K562 (cell line): ENCODE results near the gene RAX. TPM values are rescaled to one million over a fixed set of nuclear protein-coding genes. Genes with fewer than 3 reads are reported as not detected.

Source experiments
- ATAC-seq: fragments of 200-7000 bp; cut with Tn5 transposase; 3 replicates; pipeline ENCODE4 v1.9.1; 2020; ENCODE audit warnings: moderate library complexity
- BruUV-seq: library from RNA; stranded (reverse); fragments of 400-500 nt; replicated peaks from 2 replicates; lab custom pipeline; 2021; lab: Mats Ljungman, UMichigan
- CTCF ChIA-PET: fragments of 300-600 bp; formaldehyde crosslinking; extraction: SDS; loops from one replicate; lab custom pipeline; 2021; ENCODE audit warnings: low intra/inter-chr PET ratio; lab: Yijun Ruan, JAX
- POLR2A ChIA-PET: fragments of 300-600, 350-650 bp; sonication (Branson Sonifier 250); formaldehyde crosslinking; extraction: SDS; loops from one replicate; lab custom pipeline; 2021; ENCODE audit warnings: antibody characterized with exemption, inconsistent platforms; lab: Yijun Ruan, JAX
- DNase-seq, 4 experiments: peaks; one replicate each; pipeline versions ENCODE4 v3.0.0 to v3.0.0-alpha.2; 2011 to 2018; ENCODE audit warnings: low spot score in 3 of 4, mixed read lengths in 3 of 4; ENCODE audit errors: extremely low read depth in 1 of 4
- FAIRE-seq: peaks from 2 replicates; lab custom pipeline; 2011; peaks lifted over from hg19 to GRCh38; lab: Jason Lieb, UNC
- H2AFZ ChIP-seq: 2 replicates; pipeline ENCODE4 v1.6.0; 2011; ENCODE audit warnings: low read depth, low read length, control low read depth, inconsistent platforms
- H3K27ac ChIP-seq: fragments of 200-600 bp; 3 replicates; pipeline ENCODE4 v1.8.0; 2011; ENCODE audit warnings: low read depth, mild to moderate bottlenecking, control low read depth, inconsistent platforms, low read length, moderate library complexity, mixed read lengths; ENCODE audit errors: extremely low read depth
- H3K27me3 ChIP-seq, 2 experiments: fragments of 300-600 bp in 1 of 2; 2 replicates in 1 of 2; 3 replicates in 1 of 2; pipeline versions ENCODE4 v1.6.0 to v1.8.0; 2011; ENCODE audit warnings: inconsistent platforms in 2 of 2, low read length in 2 of 2, mild to moderate bottlenecking in 1 of 2, mixed read lengths in 1 of 2, moderate library complexity in 1 of 2; ENCODE audit not compliant: control insufficient read depth in 2 of 2, insufficient read depth in 2 of 2
- H3K36me3 ChIP-seq: fragments of 300-600 bp; 3 replicates; pipeline ENCODE4 v1.8.0; 2011; ENCODE audit warnings: mild to moderate bottlenecking, low read length, inconsistent platforms; ENCODE audit not compliant: control insufficient read depth, insufficient read depth
- H3K4me1 ChIP-seq, 2 experiments: fragments of 200-600 bp in 1 of 2; replicated peaks in 1 of 2; 2 replicates in 1 of 2; 3 replicates in 1 of 2; pipeline versions ENCODE4 v1.5.1 to v1.8.0; 2011; ENCODE audit warnings: inconsistent platforms in 2 of 2, low read length in 2 of 2, mild to moderate bottlenecking in 1 of 2, mixed read lengths in 1 of 2, moderate library complexity in 1 of 2; ENCODE audit not compliant: control insufficient read depth in 2 of 2, insufficient read depth in 2 of 2
- H3K4me2 ChIP-seq: 2 replicates; pipeline ENCODE4 v1.6.1; 2011; ENCODE audit warnings: low read length, control low read depth, inconsistent platforms, mixed read lengths; ENCODE audit not compliant: insufficient read depth
- H3K4me3 ChIP-seq: fragments of 200-600 bp; sonication (generic), shearing (Covaris generic); 2 replicates; pipeline ENCODE4 v1.5.1; 2016; ENCODE audit warnings: control low read depth, inconsistent platforms
- H3K79me2 ChIP-seq: fragments of 200-600 bp; 3 replicates; pipeline ENCODE4 v1.8.0; 2011; ENCODE audit warnings: low read length, inconsistent platforms; ENCODE audit not compliant: control insufficient read depth, insufficient read depth
- H3K9ac ChIP-seq, 2 experiments: 2 replicates each; pipeline versions ENCODE4 v1.6.0 to v1.6.1; 2011; ENCODE audit warnings: low read depth in 2 of 2, low read length in 2 of 2, control low read depth in 1 of 2, inconsistent platforms in 1 of 2, mild to moderate bottlenecking in 1 of 2, mixed read lengths in 1 of 2; ENCODE audit not compliant: insufficient read depth in 1 of 2
- H3K9me1 ChIP-seq: one replicate; pipeline ENCODE4 v1.6.0; 2011; ENCODE audit warnings: inconsistent platforms, mild to moderate bottlenecking, low read length, moderate library complexity; ENCODE audit not compliant: control insufficient read depth, insufficient read depth
- H3K9me3 ChIP-seq: replicated peaks from 2 replicates; pipeline ENCODE4 v1.5.1; 2011; ENCODE audit warnings: low read depth, low read length, inconsistent platforms; ENCODE audit not compliant: control insufficient read depth, insufficient read depth
- H4K20me1 ChIP-seq: replicated peaks from 2 replicates; pipeline ENCODE4 v1.6.1; 2011; ENCODE audit warnings: low read length, inconsistent platforms, mixed read lengths; ENCODE audit not compliant: control insufficient read depth, insufficient read depth
- BHLHE40 ChIP-seq: IDR thresholded peaks from 2 replicates; pipeline ENCODE4 v1.6.1; 2011; ENCODE audit warnings: low read length, improper control_type of control experiment
- BRD9 ChIP-seq: fragments of 450-650 bp; IDR thresholded peaks from 2 replicates; pipeline ENCODE4 v1.6.1; 2018; ENCODE audit warnings: low read depth; ENCODE audit not compliant: partially characterized antibody
- CBX8 ChIP-seq: fragments of 200-600 bp; sonication (generic); IDR thresholded peaks from 2 replicates; pipeline ENCODE4 v1.6.1; 2012; ENCODE audit warnings: borderline replicate concordance, mixed run types, low read depth, mild to moderate bottlenecking, moderate library complexity, mixed read lengths, low read length, control low read depth, inconsistent platforms; ENCODE audit not compliant: poor library complexity, severe bottlenecking; ENCODE audit errors: extremely low read depth
- CCAR2 ChIP-seq: fragments of 200-400 bp; formaldehyde crosslinking; IDR thresholded peaks from 2 replicates; pipeline ENCODE4 v1.6.1; 2017; ENCODE audit warnings: mild to moderate bottlenecking, low read depth, low read length
- CSDE1 ChIP-seq, 2 experiments: fragments of 450-650 bp; IDR thresholded peaks; 2 replicates each; pipeline ENCODE4 v1.6.1; 2016; ENCODE audit warnings: mild to moderate bottlenecking in 1 of 2
- CTCF ChIP-seq, 3 experiments: IDR thresholded peaks in 2 of 3; conservative IDR thresholded peaks in 1 of 3; 2 replicates each; pipeline ENCODE4 v1.5.1; 2011 to 2012; ENCODE audit warnings: low read length in 3 of 3, mild to moderate bottlenecking in 3 of 3, control low read depth in 2 of 3, improper control_type of control experiment in 1 of 3, inconsistent platforms in 1 of 3, low read depth in 1 of 3, mixed read lengths in 1 of 3, moderate library complexity in 1 of 3; ENCODE audit not compliant: insufficient read depth in 2 of 3
- HDAC3 ChIP-seq: fragments of 450-650 bp; IDR thresholded peaks from 2 replicates; pipeline ENCODE4 v1.6.1; 2018; ENCODE audit warnings: borderline replicate concordance, mild to moderate bottlenecking, moderate library complexity; ENCODE audit not compliant: partially characterized antibody
- MCM2 ChIP-seq: fragments of 450-650 bp; IDR thresholded peaks from 2 replicates; pipeline ENCODE4 v1.6.1; 2017; ENCODE audit warnings: low read depth, mild to moderate bottlenecking
- MTA3 ChIP-seq: fragments of 450-650 bp; formaldehyde crosslinking; IDR thresholded peaks from 2 replicates; pipeline ENCODE4 v1.6.1; 2017; ENCODE audit warnings: mild to moderate bottlenecking, borderline replicate concordance
- NR3C1 ChIP-seq: sonication (generic); formaldehyde crosslinking; IDR thresholded peaks from 2 replicates; pipeline ENCODE4 v1.8.1; 2022; ENCODE audit warnings: missing genetic modification reagents
- SLC30A9 ChIP-seq: fragments of 250-450 bp; sonication (Bioruptor Pico); IDR thresholded peaks from 2 replicates; pipeline ENCODE4 v1.8.0; 2022; ENCODE audit warnings: mild to moderate bottlenecking, moderate library complexity
- XRCC3 ChIP-seq: fragments of 450-650 bp; IDR thresholded peaks from 2 replicates; pipeline ENCODE4 v1.6.1; 2017; ENCODE audit warnings: mild to moderate bottlenecking, moderate library complexity
- ZBTB2 ChIP-seq: fragments of 450-650 bp; IDR thresholded peaks from 2 replicates; pipeline ENCODE4 v1.6.1; 2016; ENCODE audit warnings: antibody characterized with exemption
- ZFP1 ChIP-seq: fragments of 450-650 bp; formaldehyde crosslinking; IDR thresholded peaks from 2 replicates; pipeline ENCODE4 v1.4.0; 2020; ENCODE audit warnings: mild to moderate bottlenecking, mixed read lengths
- ZKSCAN8 ChIP-seq: fragments of 200-800 bp; sonication (Bioruptor generic); IDR thresholded peaks from 2 replicates; pipeline ENCODE4 v1.6.1; 2016; ENCODE audit warnings: missing genetic modification characterization, missing compliant biosample characterization
- ZNF695 ChIP-seq: fragments of 450-650 bp; formaldehyde crosslinking; IDR thresholded peaks from 2 replicates; pipeline ENCODE4 v1.4.0; 2020; ENCODE audit warnings: mild to moderate bottlenecking, moderate library complexity
- WGBS: fragments of 100-300 bp; shearing (Covaris generic); methylation state at CpG from one replicate; pipeline ENCODE4 v1.1.6; 2016; ENCODE audit warnings: low coverage, mixed read lengths; ENCODE audit not compliant: insufficient coverage; ENCODE audit errors: missing lambda C conversion rate; 5-methylcytosine and 5-hydroxymethylcytosine counted together
- in situ Hi-C: fragments of 300-500 bp; cut with MboI; formaldehyde crosslinking; loops from 4 replicates; pipeline ENCODE4 v1.15.0; 2018; ENCODE audit warnings: inconsistent platforms, mixed read lengths
- intact Hi-C: fragments of 100-400 bp; cut with micrococcal nuclease; formaldehyde crosslinking; loops from 2 replicates; pipeline ENCODE4 v1.14.2; 2022
- polyA plus RNA-seq, 8 experiments: library from polyadenylated mRNA; depleted of rRNA in 4 of 8; stranded (reverse) in 5 of 8; unstranded in 3 of 8; fragments of >200 nt; fragmentation: Nextera tagmentation in 2 of 8; fragmentation: Illumina TruSeq in 1 of 8; extraction: Ambion mirVana in 2 of 8; extraction: Trizol in 1 of 8; gene quantifications; 2 replicates each; pipeline versions ENCODE4 v1.2.1 to v1.2.3, GENCODE V29; 2011 to 2014; ENCODE audit warnings: inconsistent platforms in 1 of 8, missing spikeins in 1 of 8
- total RNA-seq, 7 experiments: library from RNA; depleted of rRNA in 6 of 7; stranded (reverse); fragments of >200 nt in 6 of 7; fragmentation: Illumina TruSeq in 2 of 7; extraction: Trizol in 2 of 7; gene quantifications; 2 replicates each; pipeline versions ENCODE4 v1.2.1 to v1.2.3, GENCODE V29; 2011 to 2021; ENCODE audit warnings: low replicate concordance in 1 of 7

Gene RAX
- total and polyA plus RNA-seq, 9 of the 15 experiments (the other 6 are each of a cell fraction or from before 2014, with no cell fraction given): not detected

- WGBS: 0% methylated on average over 2 of the region's 2 CpGs
- H4K20me1 ChIP-seq: no peaks in the 10 kb centered on the region
- H3K27me3 ChIP-seq: no peaks in the 10 kb centered on the region
- intact Hi-C loops (no loop called here), in situ Hi-C loops (no loop called here)
- H3K9me3 ChIP-seq: no peaks in the 10 kb centered on the region
- FAIRE-seq (no peak), DNase-seq (no peak), ATAC-seq (no peak)
- no peaks in the 10 kb centered on the region for H3K79me2 ChIP-seq
- H2AFZ ChIP-seq: no peak overlapping the region
- no peaks in the 10 kb centered on the region for H3K9me1 ChIP-seq
- TF ChIP-seq ZFP1 (CRISPR knock-in tag) (no peak), CTCF (IDR thresholded peaks at IDR 0.05 in 2 of 3, conservative IDR thresholded peaks at IDR 0.05 in 1 of 3; ENCODE audit: insufficient read depth in 2 of 3, low read depth in 1 of 3, low read length in 3 of 3) (no peak), ZBTB2 (no peak), SLC30A9 (CRISPR knock-in tag) (no peak), CCAR2 (no peak), HDAC3 (no peak), MCM2 (no peak), ZKSCAN8 (no peak), MTA3 (no peak), BRD9 (no peak), ZNF695 (CRISPR knock-in tag) (no peak), XRCC3 (no peak), BHLHE40 (no peak), NR3C1 (CRISPR knock-in tag) (no peak), CBX8 (no peak), CSDE1 (IDR thresholded peaks at IDR 0.05) (no peak)
- no peak overlapping the region for H3K9ac ChIP-seq
- H3K4me3 ChIP-seq: no peak overlapping the region
- H3K36me3 ChIP-seq: no peaks in the 10 kb centered on the region
- CTCF ChIA-PET: no interaction called here
- H3K4me2 ChIP-seq: no peak overlapping the region
- BruUV-seq: no TSS peak
- no peaks in the 10 kb centered on the region for H3K4me1 ChIP-seq
- POLR2A ChIA-PET: interaction anchor here (0.6 kb wide), 1 partner anchor 15 kb away, joined by 3 read pairs; no protein-coding TSS in a partner anchor
- no peak overlapping the region for H3K27ac ChIP-seq
These were observed 41.4 kb downstream of the RAX start for GRCh38 chr18:59231877-59232276.
